Nephron progenitor cell (in vitro differentiated cells): ENCODE results near the gene CD2BP2.

Experiments used
- DNase-seq: peaks from one replicate; pipeline ENCODE4 v3.0.0; 2021
- H3K27ac Mint-ChIP-seq: 2 replicates; pipeline ENCODE4 v1.8.0; 2021; ENCODE audit warnings: mild to moderate bottlenecking, moderate library complexity, mixed read lengths
- H3K27me3 Mint-ChIP-seq: 2 replicates; pipeline ENCODE4 v1.8.0; 2021; ENCODE audit warnings: mild to moderate bottlenecking, low read depth, mixed read lengths; ENCODE audit not compliant: poor library complexity
- H3K36me3 Mint-ChIP-seq: 2 replicates; pipeline ENCODE4 v1.8.0; 2021; ENCODE audit warnings: low read depth, mixed read lengths
- H3K4me1 Mint-ChIP-seq: 2 replicates; pipeline ENCODE4 v1.8.0; 2021; ENCODE audit warnings: mixed read lengths
- H3K4me3 Mint-ChIP-seq: 2 replicates; pipeline ENCODE4 v1.8.0; 2021; ENCODE audit warnings: mild to moderate bottlenecking, moderate library complexity, mixed read lengths
- H3K9me3 Mint-ChIP-seq: 2 replicates; pipeline ENCODE4 v1.8.0; 2021; ENCODE audit warnings: mild to moderate bottlenecking, moderate library complexity, mixed read lengths
- TF ChIP-seq, protein P1 (sequence below): fragments of 200-600 bp; sonication (generic); IDR thresholded peaks from 2 replicates; pipeline ENCODE4 v1.5.0; 2021; ENCODE audit warnings: antibody characterized with exemption

CD2BP2 gene

DNA sequence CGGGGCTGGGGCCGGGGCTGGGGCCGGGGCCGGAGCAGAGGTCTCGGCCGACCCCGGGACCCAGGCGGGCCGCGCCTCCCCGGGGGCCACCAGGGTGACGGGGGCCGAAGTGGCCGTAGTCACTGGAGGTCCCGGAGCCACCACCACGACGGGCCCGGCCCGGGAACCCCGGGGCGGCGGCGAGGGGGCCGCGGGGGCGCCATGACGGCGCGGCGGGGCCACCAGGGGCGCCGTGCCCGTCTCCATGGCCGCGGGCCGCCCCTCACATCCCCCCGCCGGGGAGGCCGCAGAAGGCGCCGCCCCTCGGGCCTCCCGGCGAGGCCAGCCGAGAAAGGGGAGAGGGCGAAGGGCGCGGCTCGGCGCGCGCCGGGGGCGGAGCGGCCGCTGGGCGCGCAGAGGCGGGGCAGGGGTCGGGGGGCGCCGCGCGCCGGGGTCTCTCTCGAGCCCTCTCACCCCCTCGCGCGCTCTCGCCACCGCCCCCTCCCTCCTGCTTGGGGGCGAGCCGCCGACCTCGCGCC lies 14.9 kb upstream of the CD2BP2 start:
- Mint-ChIP-seq H3K27me3 (peaks cover 4% of the 10 kb centered on the region), H3K4me1 (peaks cover 67% of the 10 kb centered on the region), H3K27ac (no peak overlapping the region), H3K9me3 (no peaks in the 10 kb centered on the region), H3K4me3 (peak overlapping the region; percentile 83), H3K36me3 (peaks cover 18% of the 10 kb centered on the region)
- DNase-seq: no peak
- TF ChIP-seq, protein P1, sequence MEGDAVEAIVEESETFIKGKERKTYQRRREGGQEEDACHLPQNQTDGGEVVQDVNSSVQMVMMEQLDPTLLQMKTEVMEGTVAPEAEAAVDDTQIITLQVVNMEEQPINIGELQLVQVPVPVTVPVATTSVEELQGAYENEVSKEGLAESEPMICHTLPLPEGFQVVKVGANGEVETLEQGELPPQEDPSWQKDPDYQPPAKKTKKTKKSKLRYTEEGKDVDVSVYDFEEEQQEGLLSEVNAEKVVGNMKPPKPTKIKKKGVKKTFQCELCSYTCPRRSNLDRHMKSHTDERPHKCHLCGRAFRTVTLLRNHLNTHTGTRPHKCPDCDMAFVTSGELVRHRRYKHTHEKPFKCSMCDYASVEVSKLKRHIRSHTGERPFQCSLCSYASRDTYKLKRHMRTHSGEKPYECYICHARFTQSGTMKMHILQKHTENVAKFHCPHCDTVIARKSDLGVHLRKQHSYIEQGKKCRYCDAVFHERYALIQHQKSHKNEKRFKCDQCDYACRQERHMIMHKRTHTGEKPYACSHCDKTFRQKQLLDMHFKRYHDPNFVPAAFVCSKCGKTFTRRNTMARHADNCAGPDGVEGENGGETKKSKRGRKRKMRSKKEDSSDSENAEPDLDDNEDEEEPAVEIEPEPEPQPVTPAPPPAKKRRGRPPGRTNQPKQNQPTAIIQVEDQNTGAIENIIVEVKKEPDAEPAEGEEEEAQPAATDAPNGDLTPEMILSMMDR: no peak

DNA sequence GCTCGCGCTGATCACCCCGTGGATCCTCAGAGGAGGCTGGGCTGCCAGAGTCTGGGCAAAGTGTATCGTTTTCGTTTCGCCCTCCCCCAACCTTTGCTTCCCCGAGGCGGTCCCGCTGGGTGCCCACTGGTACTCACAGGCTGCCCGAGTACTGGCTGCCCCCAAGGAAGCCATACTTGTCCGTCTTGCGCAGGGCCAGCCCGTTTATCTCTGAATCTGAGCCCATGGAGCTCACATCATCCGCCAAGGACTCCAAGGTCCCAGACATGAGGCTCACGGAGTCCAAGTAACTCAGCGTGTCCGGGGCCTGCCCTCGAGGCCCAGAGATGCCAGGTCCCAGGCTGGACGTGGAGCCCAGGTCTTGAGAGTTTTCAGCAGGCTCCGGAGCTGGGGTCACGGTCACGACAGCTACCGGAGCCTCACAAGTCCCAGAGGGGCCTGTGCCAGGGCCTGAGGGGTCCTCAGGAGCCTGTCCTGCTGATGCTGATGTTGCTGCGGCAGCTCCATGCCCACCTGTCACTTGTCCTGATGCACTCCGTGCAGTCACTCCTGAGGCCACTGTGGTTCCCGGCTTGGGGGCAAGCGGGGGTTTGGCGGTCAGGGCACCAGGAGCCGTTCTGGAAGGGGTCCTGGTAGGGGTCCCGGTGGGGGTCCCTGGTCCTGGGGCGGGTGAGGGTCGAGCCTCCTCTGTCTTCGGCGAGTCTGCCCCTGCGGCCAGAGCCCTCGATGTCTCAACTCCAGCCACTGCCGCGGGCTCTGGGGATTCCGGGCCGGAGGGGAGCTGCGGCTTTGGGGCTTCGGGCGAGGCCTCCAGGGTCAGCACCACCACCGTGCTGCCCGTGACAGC lies 14.2 kb upstream of the CD2BP2 start:
- Mint-ChIP-seq H3K27ac (no peak overlapping the region), H3K36me3 (peaks cover 25% of the 10 kb centered on the region), H3K4me1 (peaks cover 60% of the 10 kb centered on the region), H3K27me3 (peaks cover 4% of the 10 kb centered on the region), H3K9me3 (no peaks in the 10 kb centered on the region), H3K4me3 (peak overlapping the region; percentile 83)
- DNase-seq: peak; percentile 56
- TF ChIP-seq, protein P1: no peak

DNA sequence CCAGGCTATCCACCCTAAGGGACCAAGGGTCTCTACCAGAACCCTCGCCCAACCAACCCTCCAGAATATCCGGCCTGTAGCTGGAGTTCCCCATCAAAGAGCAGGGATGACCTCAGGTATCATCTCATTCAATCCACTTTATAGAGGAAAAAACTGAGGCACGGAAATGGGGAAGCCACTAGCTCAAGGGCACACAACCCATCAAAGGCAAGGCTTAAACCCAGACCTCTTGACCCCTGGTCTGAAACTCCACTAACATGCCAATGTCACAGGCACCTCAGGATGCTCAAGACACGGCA lies 13.6 kb upstream of the CD2BP2 start:
- Mint-ChIP-seq H3K36me3 (peaks cover 26% of the 10 kb centered on the region), H3K9me3 (no peaks in the 10 kb centered on the region), H3K4me1 (peaks cover 60% of the 10 kb centered on the region), H3K27me3 (peaks cover 4% of the 10 kb centered on the region), H3K27ac (no peak overlapping the region), H3K4me3 (peak overlapping the region; percentile 83)
- DNase-seq: no peak
- TF ChIP-seq, protein P1: no peak

DNA sequence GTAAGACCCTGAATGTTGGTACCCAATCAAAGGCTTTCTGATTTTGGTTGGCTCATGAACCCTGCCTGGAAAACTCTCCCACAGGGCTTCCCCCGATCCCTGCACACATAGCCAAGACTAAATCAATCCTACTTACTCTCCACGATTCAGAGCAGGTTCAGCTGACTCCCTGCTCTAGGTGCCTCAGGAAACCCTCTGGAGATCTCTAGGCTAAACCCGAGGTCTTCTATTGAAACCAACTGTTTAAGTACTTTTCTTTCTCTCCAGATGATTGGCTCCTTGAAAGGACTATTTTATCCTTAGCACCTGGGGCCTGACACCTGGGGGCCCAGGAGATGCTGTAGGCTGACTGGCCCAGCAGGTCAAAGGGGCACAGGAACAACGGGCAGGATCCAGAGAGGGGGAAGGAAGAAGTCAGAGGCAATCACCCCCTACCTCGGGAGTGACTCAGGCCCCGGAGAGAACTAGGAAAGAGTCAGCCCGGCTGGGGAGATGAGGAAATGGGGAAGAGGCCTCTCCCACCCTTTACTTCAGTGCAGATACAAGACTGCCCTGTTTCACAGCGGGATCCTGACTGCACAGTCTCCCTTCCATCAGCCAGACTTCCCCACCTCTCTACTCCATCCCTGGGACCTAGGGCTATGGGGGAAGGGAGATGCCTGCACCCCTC lies 13.1 kb upstream of the CD2BP2 start:
- Mint-ChIP-seq H3K4me3 (peak overlapping the region; percentile 83), H3K9me3 (no peaks in the 10 kb centered on the region), H3K27me3 (peaks cover 4% of the 10 kb centered on the region), H3K36me3 (peaks cover 31% of the 10 kb centered on the region), H3K27ac (no peak overlapping the region), H3K4me1 (peaks cover 61% of the 10 kb centered on the region)
- TF ChIP-seq, protein P1: no peak
- no peak for DNase-seq

DNA sequence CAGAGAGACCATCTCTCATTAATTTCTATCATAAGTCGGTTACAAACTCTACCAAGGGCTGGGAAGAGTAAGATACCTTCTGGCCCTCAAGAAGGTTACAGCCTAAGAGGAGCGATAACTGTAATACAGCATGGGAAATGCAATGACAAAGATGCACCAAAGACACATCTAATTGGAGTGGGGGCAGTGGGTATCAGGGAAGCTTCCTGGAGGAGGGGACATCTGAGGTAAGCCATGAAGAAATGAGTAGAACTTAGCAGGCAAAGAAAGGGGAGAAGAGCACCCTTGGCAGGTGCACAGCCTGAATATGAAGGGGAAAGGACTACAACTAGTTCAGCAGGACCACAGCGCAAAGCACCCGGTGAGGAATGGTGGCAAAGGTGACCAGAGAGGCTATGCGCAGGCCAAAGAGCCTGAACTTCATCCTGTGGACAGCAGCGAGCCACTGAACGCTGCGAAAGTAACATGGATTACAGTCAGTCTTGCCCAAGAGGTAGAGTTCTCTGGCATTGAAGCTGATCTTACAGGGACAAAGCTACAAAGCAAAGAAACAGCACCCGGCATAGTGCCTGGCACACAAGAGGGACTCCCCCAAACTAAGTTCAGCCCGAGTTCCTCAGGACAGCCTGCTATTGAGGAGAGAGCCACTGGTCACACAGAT lies 12.4 kb upstream of the CD2BP2 start:
- Mint-ChIP-seq H3K27ac (peak overlapping the region; percentile 46), H3K4me3 (peak overlapping the region; percentile 83), H3K9me3 (no peaks in the 10 kb centered on the region), H3K27me3 (peaks cover 4% of the 10 kb centered on the region), H3K4me1 (peaks cover 58% of the 10 kb centered on the region), H3K36me3 (peaks cover 39% of the 10 kb centered on the region)
- DNase-seq: no peak
- TF ChIP-seq, protein P1: no peak
